Activated naive CD4-positive, alpha-beta T cell treated with anti-CD3 and anti-CD28 coated beads, Interleukin-2, amount 10 ng/mL, durations not matched to agents 7 days and 5 days (primary cell): ENCODE data around the gene VAT1.

Source experiments
- CTCF ChIA-PET: fragments of 350-600 bp; sonication (Branson Sonifier 250); formaldehyde crosslinking; loops from one replicate; lab custom pipeline; 2021; ENCODE audit warnings: antibody characterized with exemption; lab: Charles Lee
- DNase-seq: peaks from one replicate; pipeline ENCODE4 v3.0.0-alpha.2; 2020
- H3K27ac Mint-ChIP-seq: one replicate; pipeline ENCODE4 v1.8.0; 2021; ENCODE audit warnings: mild to moderate bottlenecking, moderate library complexity, mixed read lengths
- H3K27me3 Mint-ChIP-seq: one replicate; pipeline ENCODE4 v1.8.0; 2021; ENCODE audit warnings: mild to moderate bottlenecking, mixed read lengths
- H3K36me3 Mint-ChIP-seq: one replicate; pipeline ENCODE4 v1.8.0; 2021; ENCODE audit warnings: mixed read lengths
- H3K4me1 Mint-ChIP-seq: one replicate; pipeline ENCODE4 v1.8.0; 2021; ENCODE audit warnings: mixed read lengths
- H3K4me3 Mint-ChIP-seq: one replicate; pipeline ENCODE4 v1.8.0; 2021; ENCODE audit warnings: mild to moderate bottlenecking, moderate library complexity, mixed read lengths
- H3K9me3 Mint-ChIP-seq: one replicate; pipeline ENCODE4 v1.8.0; 2021; ENCODE audit warnings: mixed read lengths

VAT1 gene

DNA sequence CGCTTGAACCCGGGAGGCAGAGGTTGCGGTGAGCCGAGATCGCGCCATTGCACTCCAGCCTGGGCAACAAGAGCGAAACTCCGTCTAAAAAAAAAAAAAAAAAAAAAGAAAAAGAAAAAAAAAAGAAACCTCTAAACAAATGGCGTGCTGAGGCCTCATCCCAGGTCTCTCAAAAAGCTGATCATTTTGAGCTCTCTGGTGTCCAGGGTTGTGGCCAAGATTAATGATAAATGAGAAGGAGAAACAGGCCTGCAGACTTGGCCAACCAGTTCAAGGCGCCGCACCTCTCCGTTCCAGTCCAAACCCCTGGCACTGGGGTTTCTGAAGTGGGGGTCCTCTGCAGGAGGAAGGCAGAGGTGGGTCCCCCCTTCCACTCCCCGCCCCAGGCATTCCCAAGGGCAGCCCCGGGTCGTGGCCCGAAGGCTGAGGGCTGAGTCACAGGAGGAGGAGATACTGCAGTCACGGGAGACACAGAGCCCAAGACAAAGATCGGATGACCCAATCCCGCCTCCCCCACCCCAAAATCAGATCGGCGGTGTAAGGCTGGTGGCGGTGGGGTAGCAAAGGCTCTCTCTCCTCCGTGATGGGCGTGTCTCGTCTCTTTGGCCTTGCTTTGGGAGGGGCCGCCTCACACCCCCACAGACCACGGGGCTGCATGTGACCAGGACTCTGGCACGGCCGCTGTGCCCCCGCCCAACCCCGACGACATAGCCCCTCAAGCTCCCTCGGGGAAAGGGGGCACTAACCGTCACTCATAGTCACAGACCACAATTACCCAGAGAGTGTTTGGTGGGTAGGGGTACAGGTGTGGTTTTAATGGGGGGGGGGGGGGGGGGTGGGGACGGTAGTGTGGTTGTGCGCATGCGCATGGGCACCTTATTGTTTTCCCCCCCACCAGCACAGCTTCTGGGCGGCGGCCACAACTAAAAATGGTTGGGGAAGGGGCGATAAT is 1.1 kb downstream of the VAT1 start:
- Mint-ChIP-seq H3K36me3 (peaks cover 2% of the 10 kb centered on the region), H3K27ac (no peak overlapping the region), H3K9me3 (no peaks in the 10 kb centered on the region), H3K4me3 (peak overlapping the region; percentile 84), H3K27me3 (peaks cover 50% of the 10 kb centered on the region), H3K4me1 (peaks cover 43% of the 10 kb centered on the region)
- DNase-seq = peak; percentile 41
- CTCF ChIA-PET = no interaction called here

DNA sequence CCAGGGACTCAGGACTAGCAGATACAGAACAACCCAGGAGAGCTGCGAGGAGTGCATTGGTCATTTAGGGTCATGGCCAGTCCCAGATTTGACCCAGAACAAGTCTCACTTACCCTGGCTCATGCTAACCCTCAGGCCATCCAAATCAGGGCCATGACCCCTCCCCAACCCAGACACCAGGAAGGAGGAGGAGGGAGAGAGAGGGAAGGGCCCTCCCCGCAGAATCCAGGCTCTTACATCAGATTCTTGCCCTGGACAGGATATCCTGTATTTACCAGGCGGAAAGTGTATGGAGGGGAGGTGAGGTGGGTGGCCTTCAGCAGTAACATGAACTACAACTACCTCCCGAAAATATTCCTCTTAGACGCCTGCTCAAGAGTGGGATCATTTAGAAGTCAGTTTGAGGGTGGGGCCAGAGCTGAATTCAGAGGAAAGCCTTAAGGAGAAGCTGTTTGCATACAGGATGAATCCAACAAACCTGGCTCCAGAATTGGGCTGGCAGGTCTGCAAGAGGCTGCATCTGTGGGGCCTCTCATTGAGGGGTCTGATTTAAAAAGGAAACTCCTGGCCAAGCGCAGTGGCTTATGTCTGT is 2.1 kb downstream of the VAT1 start:
- Mint-ChIP-seq H3K27me3 (peaks cover 40% of the 10 kb centered on the region), H3K4me1 (peaks cover 39% of the 10 kb centered on the region), H3K27ac (no peak overlapping the region), H3K36me3 (peaks cover 6% of the 10 kb centered on the region), H3K9me3 (no peaks in the 10 kb centered on the region), H3K4me3 (peak overlapping the region; percentile 68)
- no peak for DNase-seq
- CTCF ChIA-PET = no interaction called here

DNA sequence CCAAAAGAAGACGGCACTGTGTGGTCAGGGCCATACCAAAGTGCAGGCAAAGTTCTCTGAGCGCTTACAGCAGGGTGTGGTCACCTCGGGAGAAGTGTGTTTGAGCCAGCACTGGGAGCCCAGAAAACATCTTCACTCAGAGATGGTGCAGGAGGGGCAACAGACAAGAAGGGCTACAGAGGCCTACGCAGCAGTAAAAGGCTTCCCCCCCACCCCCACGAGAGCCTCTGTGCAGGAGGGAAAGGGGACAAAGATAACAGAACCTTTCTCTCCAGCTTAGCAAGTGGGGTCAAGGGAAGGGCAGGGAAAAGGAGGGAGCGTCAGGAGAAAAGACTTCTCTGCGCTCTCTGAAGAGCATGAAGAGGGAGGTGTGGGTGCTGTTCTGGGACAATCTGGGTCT is 2.8 kb downstream of the VAT1 start:
- Mint-ChIP-seq H3K27ac (no peak overlapping the region), H3K4me1 (peaks cover 34% of the 10 kb centered on the region), H3K9me3 (no peaks in the 10 kb centered on the region), H3K4me3 (peak overlapping the region; percentile 34), H3K27me3 (peaks cover 33% of the 10 kb centered on the region), H3K36me3 (peaks cover 7% of the 10 kb centered on the region)
- DNase-seq = no peak
- CTCF ChIA-PET = interaction anchor here (0.7 to 1.0 kb wide), 2 partner anchors 21 to 290 kb away, joined by 3 read pairs; partner anchors contain the start of gene RPL27

- Mint-ChIP-seq H3K4me1 (peaks cover 29% of the 10 kb centered on the region), H3K27ac (no peak overlapping the region), H3K9me3 (no peaks in the 10 kb centered on the region), H3K4me3 (no peak overlapping the region), H3K27me3 (peaks cover 30% of the 10 kb centered on the region), H3K36me3 (peaks cover 8% of the 10 kb centered on the region)
- no peak for DNase-seq
- CTCF ChIA-PET = interaction anchor here (0.7 to 1.0 kb wide), 2 partner anchors 21 to 291 kb away, joined by 3 read pairs; partner anchors contain the start of gene RPL27
Observed at GRCh38 chr17:43018932-43019331, 3.3 kb downstream of the VAT1 start.

DNA sequence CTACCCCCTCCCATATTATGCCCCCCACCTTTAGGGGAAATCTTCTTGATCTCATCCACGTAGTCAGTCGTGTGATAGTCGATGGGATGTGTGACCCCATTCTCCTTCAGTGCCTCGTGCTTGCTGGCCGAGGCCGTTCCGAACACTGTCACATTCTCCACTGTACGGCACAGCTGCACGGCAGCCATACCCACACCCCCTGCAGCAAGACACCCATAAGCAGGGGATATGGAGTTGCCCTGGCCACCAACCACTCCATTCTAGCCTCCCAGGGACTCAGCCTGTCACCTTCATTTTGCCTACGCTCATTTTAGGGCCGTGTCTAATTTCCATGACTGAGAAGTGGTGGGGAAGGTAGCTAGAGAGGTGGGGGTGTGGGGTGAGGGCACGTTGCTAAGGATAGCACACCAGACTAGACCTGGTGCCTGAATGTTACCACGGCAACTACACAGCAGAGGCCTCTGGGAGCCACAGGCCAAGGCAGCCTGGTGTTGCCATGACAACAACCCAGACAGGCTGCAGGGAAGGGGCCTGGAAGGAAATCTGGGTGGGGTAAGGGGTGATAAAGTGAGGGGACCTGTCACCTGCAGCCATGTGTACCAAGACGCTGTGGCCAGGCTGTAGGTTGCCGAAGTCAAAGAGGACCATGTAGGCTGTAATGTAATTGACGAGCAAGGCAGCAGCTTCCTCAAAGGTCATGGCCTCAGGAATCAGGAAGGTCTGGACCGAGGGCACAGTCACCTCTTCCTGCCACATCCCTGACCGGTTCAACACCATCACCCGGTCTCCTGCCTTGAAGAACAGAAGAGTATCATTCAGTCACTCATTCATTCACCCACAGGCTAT is 4.0 kb downstream of the VAT1 start:
- H3K27ac Mint-ChIP-seq = no peak overlapping the region
- H3K4me1 Mint-ChIP-seq = peaks cover 29% of the 10 kb centered on the region
- DNase-seq = peak; percentile 51
- H3K4me3 Mint-ChIP-seq = no peak overlapping the region
- no peaks in the 10 kb centered on the region for H3K9me3 Mint-ChIP-seq
- H3K36me3 Mint-ChIP-seq = peaks cover 14% of the 10 kb centered on the region
- CTCF ChIA-PET = interaction anchor here (0.7 to 1.0 kb wide), 2 partner anchors 20 to 292 kb away, joined by 3 read pairs; partner anchors contain the start of gene RPL27
- peaks cover 30% of the 10 kb centered on the region for H3K27me3 Mint-ChIP-seq

DNA sequence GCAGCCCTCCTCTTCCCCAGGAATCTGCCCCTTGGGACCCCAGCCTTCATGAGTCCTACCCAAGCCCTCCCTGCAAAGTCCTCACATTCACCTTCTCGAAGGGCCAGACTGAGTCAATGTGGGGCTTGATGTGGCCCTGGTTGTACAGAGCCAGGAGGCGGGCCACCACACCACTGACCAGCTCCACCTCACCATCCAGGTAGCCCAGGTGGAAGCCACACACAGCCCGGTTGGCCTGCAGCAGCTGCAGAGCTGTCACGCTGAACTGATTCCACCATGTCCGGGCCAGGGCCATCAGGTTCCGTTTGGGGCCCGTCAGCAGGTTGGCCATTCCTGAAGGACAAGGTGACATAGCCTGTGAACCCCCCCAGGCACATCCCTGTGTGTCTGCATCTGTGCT is 6.0 kb downstream of the VAT1 start:
- peaks cover 11% of the 10 kb centered on the region for H3K27me3 Mint-ChIP-seq
- H3K27ac Mint-ChIP-seq = peak overlapping the region; percentile 1
- H3K9me3 Mint-ChIP-seq = no peaks in the 10 kb centered on the region
- no peak for DNase-seq
- H3K36me3 Mint-ChIP-seq = peaks cover 23% of the 10 kb centered on the region
- H3K4me3 Mint-ChIP-seq = no peak overlapping the region
- H3K4me1 Mint-ChIP-seq = peaks cover 28% of the 10 kb centered on the region
- CTCF ChIA-PET = no interaction called here

GRCh38 chr17:43015579-43015978 is 6.6 kb downstream of the VAT1 start:
- peaks cover 7% of the 10 kb centered on the region for H3K27me3 Mint-ChIP-seq
- peaks cover 27% of the 10 kb centered on the region for H3K4me1 Mint-ChIP-seq
- H3K4me3 Mint-ChIP-seq = no peak overlapping the region
- no peak for DNase-seq
- CTCF ChIA-PET = interaction anchor here (1.5 kb wide), 1 partner anchor 18 kb away, joined by 3 read pairs; the partner anchor contains the start of gene RPL27
- no peaks in the 10 kb centered on the region for H3K9me3 Mint-ChIP-seq
- H3K36me3 Mint-ChIP-seq = peaks cover 25% of the 10 kb centered on the region
- H3K27ac Mint-ChIP-seq = no peak overlapping the region

- peaks cover 6% of the 10 kb centered on the region for H3K27me3 Mint-ChIP-seq
- no peak overlapping the region for H3K4me3 Mint-ChIP-seq
- H3K4me1 Mint-ChIP-seq = peaks cover 27% of the 10 kb centered on the region
- H3K9me3 Mint-ChIP-seq = no peaks in the 10 kb centered on the region
- DNase-seq = no peak
- H3K27ac Mint-ChIP-seq = no peak overlapping the region
- CTCF ChIA-PET = interaction anchor here (1.5 kb wide), 1 partner anchor 17 kb away, joined by 3 read pairs; the partner anchor contains the start of gene RPL27
- H3K36me3 Mint-ChIP-seq = peaks cover 30% of the 10 kb centered on the region
Observed at GRCh38 chr17:43014649-43015542, 7.3 kb downstream of the VAT1 start.

- peaks cover 21% of the 10 kb centered on the region for H3K4me1 Mint-ChIP-seq
- no peak overlapping the region for H3K4me3 Mint-ChIP-seq
- CTCF ChIA-PET = interaction anchor here (1.5 kb wide), 1 partner anchor 16 kb away, joined by 3 read pairs; the partner anchor contains the start of gene RPL27
- DNase-seq = no peak
- H3K9me3 Mint-ChIP-seq = no peaks in the 10 kb centered on the region
- no peak overlapping the region for H3K27ac Mint-ChIP-seq
- H3K36me3 Mint-ChIP-seq = peaks cover 30% of the 10 kb centered on the region
- H3K27me3 Mint-ChIP-seq = no peaks in the 10 kb centered on the region
Observed at GRCh38 chr17:43014020-43014648, 8.1 kb downstream of the VAT1 start.

DNA sequence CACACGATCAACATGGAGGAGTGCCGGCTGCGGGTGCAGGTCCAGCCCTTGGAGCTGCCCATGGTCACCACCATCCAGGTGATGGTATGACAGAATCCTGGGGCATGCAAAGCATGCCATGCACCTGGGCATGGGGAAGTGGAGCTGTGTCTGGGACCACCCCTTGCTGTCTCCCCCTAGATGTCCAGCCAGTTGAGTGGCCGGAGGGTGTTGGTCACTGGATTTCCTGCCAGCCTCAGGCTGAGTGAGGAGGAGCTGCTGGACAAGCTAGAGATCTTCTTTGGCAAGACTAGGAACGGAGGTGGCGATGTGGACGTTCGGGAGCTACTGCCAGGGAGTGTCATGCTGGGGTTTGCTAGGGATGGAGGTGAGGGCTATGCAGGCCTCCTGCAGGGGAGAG is 8.9 kb downstream of the VAT1 start:
- CTCF ChIA-PET = no interaction called here
- no peak for DNase-seq
- no peaks in the 10 kb centered on the region for H3K27me3 Mint-ChIP-seq
- H3K4me3 Mint-ChIP-seq = no peak overlapping the region
- H3K9me3 Mint-ChIP-seq = no peaks in the 10 kb centered on the region
- H3K36me3 Mint-ChIP-seq = peaks cover 32% of the 10 kb centered on the region
- no peak overlapping the region for H3K27ac Mint-ChIP-seq
- H3K4me1 Mint-ChIP-seq = peaks cover 20% of the 10 kb centered on the region

- no peaks in the 10 kb centered on the region for H3K9me3 Mint-ChIP-seq
- no peaks in the 10 kb centered on the region for H3K27me3 Mint-ChIP-seq
- no peak overlapping the region for H3K4me3 Mint-ChIP-seq
- no peak for DNase-seq
- peaks cover 33% of the 10 kb centered on the region for H3K36me3 Mint-ChIP-seq
- H3K27ac Mint-ChIP-seq = no peak overlapping the region
- H3K4me1 Mint-ChIP-seq = peaks cover 29% of the 10 kb centered on the region
- CTCF ChIA-PET = no interaction called here
Observed at GRCh38 chr17:43011728-43012472, 10.3 kb downstream of the VAT1 start.

GRCh38 chr17:43010667-43011308 is 11.4 kb downstream of the VAT1 start:
- Mint-ChIP-seq H3K4me3 (no peak overlapping the region), H3K36me3 (peaks cover 39% of the 10 kb centered on the region), H3K4me1 (peaks cover 38% of the 10 kb centered on the region), H3K27me3 (no peaks in the 10 kb centered on the region), H3K9me3 (no peaks in the 10 kb centered on the region), H3K27ac (no peak overlapping the region)
- no peak for DNase-seq
- CTCF ChIA-PET = interaction anchor here (1.1 kb wide), 1 partner anchor 14 kb away, joined by 3 read pairs; no protein-coding TSS in a partner anchor
